Measurements from ENCODE around the gene RAMACL.

The RAMACL gene

GRCh38 chr6:166572370-166573261, 13.9 kb downstream of the RAMACL start:
- no peak for DNase-seq

GRCh38 chr6:166570929-166571713, 15.4 kb downstream of the RAMACL start:
- no peak for DNase-seq

- DNase-seq, result no peak
Measured at GRCh38 chr6:166569206-166569605, 17.3 kb downstream of the RAMACL start.

GRCh38 chr6:166567813-166568212, 18.7 kb downstream of the RAMACL start:
- no peak for DNase-seq

GRCh38 chr6:166567107-166567506, 19.4 kb downstream of the RAMACL start:
- DNase-seq, result no peak

GRCh38 chr6:166566026-166567011, 20.2 kb downstream of the RAMACL start:
- no peak for DNase-seq

GRCh38 chr6:166565084-166565967, 21.2 kb downstream of the RAMACL start:
- no peak for DNase-seq

GRCh38 chr6:166563805-166564204, 22.7 kb downstream of the RAMACL start:
- DNase-seq, result no peak

GRCh38 chr6:166563200-166563599, 23.3 kb downstream of the RAMACL start:
- DNase-seq, result no peak

GRCh38 chr6:166562726-166563125, 23.8 kb downstream of the RAMACL start:
- DNase-seq, result no peak

GRCh38 chr6:166561771-166562359, 24.6 kb downstream of the RAMACL start:
- no peak for DNase-seq

- DNase-seq, result no peak
Measured at GRCh38 chr6:166560222-166560621, 26.3 kb downstream of the RAMACL start.

GRCh38 chr6:166559662-166560061, 26.8 kb downstream of the RAMACL start:
- DNase-seq, result no peak

- DNase-seq, result no peak
Measured at GRCh38 chr6:166559211-166559610, 27.3 kb downstream of the RAMACL start.

GRCh38 chr6:166558156-166559005, 28.1 kb downstream of the RAMACL start:
- DNase-seq, result no peak

- DNase-seq, result peak; percentile 86 to 93
Measured at GRCh38 chr6:166556863-166557322, 29.6 kb downstream of the RAMACL start.

GRCh38 chr6:166556336-166556735, 30.1 kb downstream of the RAMACL start:
- no peak for DNase-seq

GRCh38 chr6:166555086-166555485, 31.4 kb downstream of the RAMACL start:
- DNase-seq, result no peak

- DNase-seq, result no peak
Measured at GRCh38 chr6:166554316-166554715, 32.2 kb downstream of the RAMACL start.

All from hippocampal formation (tissue), 2 donors.